Panc1 (cell line): ENCODE measurements around the gene CHRNA5. TPM values are rescaled to one million over a fixed set of nuclear protein-coding genes. Genes with fewer than 3 reads are reported as not detected.

Experiments
- ATAC-seq: fragments of 200-7000 bp; cut with Tn5 transposase; 2 replicates; pipeline ENCODE4 v1.9.1; 2020; ENCODE audit warnings: mild to moderate bottlenecking, moderate library complexity
- BruUV-seq: library from RNA; stranded (reverse); fragments of 400-500 nt; replicated peaks from 2 replicates; lab custom pipeline; 2021; lab: Mats Ljungman, UMichigan
- CTCF ChIA-PET: fragments of 300-600 bp; sonication (Branson Sonifier 250); formaldehyde crosslinking; loops from one replicate; lab custom pipeline; 2022; ENCODE audit warnings: antibody characterized with exemption; lab: Charles Lee
- POLR2A ChIA-PET: fragments of 300-600 bp; sonication (Branson Sonifier 250); formaldehyde crosslinking; loops from one replicate; lab custom pipeline; 2022; ENCODE audit warnings: antibody characterized with exemption; lab: Charles Lee
- DNase-seq: peaks from one replicate; pipeline ENCODE4 v3.0.0-alpha.2; 2010; ENCODE audit warnings: low read depth, low spot score
- H3K27ac ChIP-seq: 2 replicates; pipeline ENCODE4 v1.5.1; 2011; ENCODE audit warnings: mild to moderate bottlenecking, low read length, inconsistent platforms
- H3K27me3 ChIP-seq: fragments of 200-500 bp; sonication (Bioruptor generic); 2 replicates; pipeline ENCODE4 v1.6.0; 2014; ENCODE audit warnings: low read length, inconsistent platforms; ENCODE audit not compliant: control insufficient read depth, insufficient read depth
- H3K36me3 ChIP-seq: fragments of 200-500 bp; sonication (Bioruptor generic); 2 replicates; pipeline ENCODE4 v1.5.1; 2014; ENCODE audit warnings: inconsistent platforms, mild to moderate bottlenecking, low read length, moderate library complexity; ENCODE audit not compliant: control insufficient read depth, insufficient read depth
- H3K4me1 ChIP-seq: 2 replicates; pipeline ENCODE4 v1.5.1; 2011; ENCODE audit warnings: inconsistent platforms, mild to moderate bottlenecking, low read length, moderate library complexity; ENCODE audit not compliant: control insufficient read depth, insufficient read depth
- H3K4me3 ChIP-seq, 2 experiments: 2 replicates each; pipeline ENCODE4 v1.5.1; 2011 to 2012; ENCODE audit warnings: low read depth in 2 of 2, low read length in 2 of 2, mild to moderate bottlenecking in 2 of 2, inconsistent platforms in 1 of 2, moderate library complexity in 1 of 2
- H3K9me3 ChIP-seq: fragments of 200-500 bp; sonication (Bioruptor generic); 2 replicates; pipeline ENCODE4 v1.5.1; 2014; ENCODE audit warnings: low read depth, mild to moderate bottlenecking, inconsistent platforms, low read length, moderate library complexity; ENCODE audit not compliant: control insufficient read depth, insufficient read depth
- POLR2AphosphoS5 ChIP-seq: IDR thresholded peaks from 2 replicates; pipeline ENCODE4 v1.6.1; 2012; ENCODE audit warnings: mild to moderate bottlenecking, low read depth, low read length, moderate library complexity
- SIN3A ChIP-seq: IDR thresholded peaks from 2 replicates; pipeline ENCODE4 v1.6.1; 2012; ENCODE audit warnings: low read depth, mild to moderate bottlenecking, low read length, moderate library complexity, borderline replicate concordance; ENCODE audit not compliant: insufficient read depth
- TCF7L2 ChIP-seq: IDR thresholded peaks from 2 replicates; pipeline ENCODE4 v1.6.1; 2011; ENCODE audit warnings: mild to moderate bottlenecking, low read depth, low read length, inconsistent platforms
- in situ Hi-C: cut with HindIII; loops from 2 replicates; pipeline ENCODE4 v1.10.0; 2016; ENCODE audit warnings: low sequenced_read_pairs, low pct_unique_long_range_greater_than_20kb
- intact Hi-C: fragments of 100-400 bp; cut with micrococcal nuclease; formaldehyde crosslinking; loops from one replicate; pipeline ENCODE4 v1.10.0; 2022; ENCODE audit not compliant: unreplicated experiment
- total RNA-seq: library from RNA; stranded (reverse); gene quantifications from one replicate; pipeline ENCODE4 v1.2.1, GENCODE V29; 2021; ENCODE audit not compliant: unreplicated experiment
- TF ChIP-seq, protein P1 (sequence below), 2 experiments: IDR thresholded peaks; 2 replicates each; pipeline ENCODE4 v1.6.1; 2011 to 2012; ENCODE audit warnings: low read depth in 2 of 2, control low read depth in 1 of 2, low read length in 1 of 2, mild to moderate bottlenecking in 1 of 2, moderate library complexity in 1 of 2; ENCODE audit not compliant: insufficient read depth in 1 of 2
- TF ChIP-seq, protein P2 (sequence below): fragments of 450-650 bp; IDR thresholded peaks from 2 replicates; pipeline ENCODE4 v1.5.1; 2017; ENCODE audit warnings: mild to moderate bottlenecking

CHRNA5 gene
- total RNA-seq, 1 experiment from 2014 or later = 52.4 TPM

DNA sequence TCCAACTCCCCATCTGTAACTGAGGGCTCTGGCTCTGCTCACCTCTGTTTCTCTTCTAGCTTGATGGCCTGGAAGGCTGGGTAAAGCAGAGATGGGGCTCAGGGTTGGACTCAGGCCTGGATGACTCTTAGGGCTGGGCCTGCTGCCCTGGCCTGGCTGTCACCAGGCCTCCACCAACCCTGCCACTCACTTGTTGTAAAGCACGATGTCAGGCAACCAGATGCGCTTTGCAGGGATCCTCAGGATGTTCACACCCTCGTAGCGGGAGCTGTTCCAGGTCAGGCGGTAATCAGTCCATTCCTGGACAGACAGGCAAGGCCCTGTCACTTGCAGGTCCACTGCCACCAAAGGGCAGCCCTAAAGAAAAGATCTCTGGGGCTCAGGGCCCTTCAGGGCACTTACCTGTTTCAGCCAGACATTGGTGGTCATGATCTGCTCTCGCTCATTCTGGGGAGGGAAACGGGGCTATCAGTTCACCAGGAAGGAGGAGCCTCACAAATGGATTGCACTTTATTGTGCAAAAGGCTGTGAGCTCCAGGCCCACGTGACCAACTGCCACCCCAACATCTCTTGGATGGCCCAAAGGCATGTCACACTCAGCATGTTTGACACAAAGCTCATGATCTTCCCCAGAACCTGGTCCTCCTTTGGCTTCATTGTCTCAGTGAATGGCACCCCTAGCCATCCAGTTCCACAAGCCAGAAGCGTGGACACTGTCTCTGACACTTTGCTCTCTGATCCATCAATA is 65.7 kb downstream of the CHRNA5 start:
- in situ Hi-C loops = no loop called here
- POLR2A ChIA-PET = interaction anchor here (0.6 kb wide), 1 partner anchor 193 kb away, joined by 5 read pairs; no protein-coding TSS in a partner anchor

DNA sequence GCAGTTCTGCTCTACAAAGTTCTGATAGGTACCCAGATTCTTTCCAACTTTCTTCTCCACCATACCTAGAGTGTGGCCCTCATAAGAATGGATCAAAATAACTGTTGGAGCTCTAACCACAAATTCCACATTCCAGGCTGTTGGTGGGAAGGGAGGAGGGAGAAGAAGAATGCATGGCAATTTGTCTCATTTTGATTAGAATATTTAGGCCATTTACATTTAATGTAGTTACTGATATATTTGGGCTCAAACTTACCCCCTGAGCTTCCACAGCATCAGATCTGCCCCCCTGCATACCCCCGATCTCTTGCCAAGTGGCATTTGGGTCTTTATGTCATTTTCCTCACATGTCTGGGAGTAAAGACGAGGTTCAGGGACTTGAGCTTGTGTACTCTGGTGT is 68.0 kb downstream of the CHRNA5 start:
- H3K4me1 ChIP-seq = no peaks in the 10 kb centered on the region
- no peaks in the 10 kb centered on the region for H3K27me3 ChIP-seq
- in situ Hi-C loops (no loop called here), intact Hi-C loops (no loop called here)
- no peak overlapping the region for H3K27ac ChIP-seq
- POLR2A ChIA-PET = no interaction called here
- BruUV-seq = no TSS peak
- DNase-seq = no peak
- TF ChIP-seq, protein P1, sequence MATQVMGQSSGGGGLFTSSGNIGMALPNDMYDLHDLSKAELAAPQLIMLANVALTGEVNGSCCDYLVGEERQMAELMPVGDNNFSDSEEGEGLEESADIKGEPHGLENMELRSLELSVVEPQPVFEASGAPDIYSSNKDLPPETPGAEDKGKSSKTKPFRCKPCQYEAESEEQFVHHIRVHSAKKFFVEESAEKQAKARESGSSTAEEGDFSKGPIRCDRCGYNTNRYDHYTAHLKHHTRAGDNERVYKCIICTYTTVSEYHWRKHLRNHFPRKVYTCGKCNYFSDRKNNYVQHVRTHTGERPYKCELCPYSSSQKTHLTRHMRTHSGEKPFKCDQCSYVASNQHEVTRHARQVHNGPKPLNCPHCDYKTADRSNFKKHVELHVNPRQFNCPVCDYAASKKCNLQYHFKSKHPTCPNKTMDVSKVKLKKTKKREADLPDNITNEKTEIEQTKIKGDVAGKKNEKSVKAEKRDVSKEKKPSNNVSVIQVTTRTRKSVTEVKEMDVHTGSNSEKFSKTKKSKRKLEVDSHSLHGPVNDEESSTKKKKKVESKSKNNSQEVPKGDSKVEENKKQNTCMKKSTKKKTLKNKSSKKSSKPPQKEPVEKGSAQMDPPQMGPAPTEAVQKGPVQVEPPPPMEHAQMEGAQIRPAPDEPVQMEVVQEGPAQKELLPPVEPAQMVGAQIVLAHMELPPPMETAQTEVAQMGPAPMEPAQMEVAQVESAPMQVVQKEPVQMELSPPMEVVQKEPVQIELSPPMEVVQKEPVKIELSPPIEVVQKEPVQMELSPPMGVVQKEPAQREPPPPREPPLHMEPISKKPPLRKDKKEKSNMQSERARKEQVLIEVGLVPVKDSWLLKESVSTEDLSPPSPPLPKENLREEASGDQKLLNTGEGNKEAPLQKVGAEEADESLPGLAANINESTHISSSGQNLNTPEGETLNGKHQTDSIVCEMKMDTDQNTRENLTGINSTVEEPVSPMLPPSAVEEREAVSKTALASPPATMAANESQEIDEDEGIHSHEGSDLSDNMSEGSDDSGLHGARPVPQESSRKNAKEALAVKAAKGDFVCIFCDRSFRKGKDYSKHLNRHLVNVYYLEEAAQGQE (IDR thresholded peaks at IDR 0.05; ENCODE audit: insufficient read depth in 1 of 2, low read depth in 2 of 2, low read length in 1 of 2) = no peak
- TF ChIP-seq TCF7L2 (no peak), SIN3A (no peak), POLR2AphosphoS5 (no peak)
- TF ChIP-seq, protein P2, sequence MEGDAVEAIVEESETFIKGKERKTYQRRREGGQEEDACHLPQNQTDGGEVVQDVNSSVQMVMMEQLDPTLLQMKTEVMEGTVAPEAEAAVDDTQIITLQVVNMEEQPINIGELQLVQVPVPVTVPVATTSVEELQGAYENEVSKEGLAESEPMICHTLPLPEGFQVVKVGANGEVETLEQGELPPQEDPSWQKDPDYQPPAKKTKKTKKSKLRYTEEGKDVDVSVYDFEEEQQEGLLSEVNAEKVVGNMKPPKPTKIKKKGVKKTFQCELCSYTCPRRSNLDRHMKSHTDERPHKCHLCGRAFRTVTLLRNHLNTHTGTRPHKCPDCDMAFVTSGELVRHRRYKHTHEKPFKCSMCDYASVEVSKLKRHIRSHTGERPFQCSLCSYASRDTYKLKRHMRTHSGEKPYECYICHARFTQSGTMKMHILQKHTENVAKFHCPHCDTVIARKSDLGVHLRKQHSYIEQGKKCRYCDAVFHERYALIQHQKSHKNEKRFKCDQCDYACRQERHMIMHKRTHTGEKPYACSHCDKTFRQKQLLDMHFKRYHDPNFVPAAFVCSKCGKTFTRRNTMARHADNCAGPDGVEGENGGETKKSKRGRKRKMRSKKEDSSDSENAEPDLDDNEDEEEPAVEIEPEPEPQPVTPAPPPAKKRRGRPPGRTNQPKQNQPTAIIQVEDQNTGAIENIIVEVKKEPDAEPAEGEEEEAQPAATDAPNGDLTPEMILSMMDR = no peak
- CTCF ChIA-PET = no interaction called here
- no peaks in the 10 kb centered on the region; the same call in 1 of the 2 replicates for H3K9me3 ChIP-seq
- no peaks in the 10 kb centered on the region for H3K36me3 ChIP-seq
- ATAC-seq = no peak
- no peak overlapping the region for H3K4me3 ChIP-seq

More for the DNA sequence above, 65.7 kb downstream of the CHRNA5 start:
- Histone ChIP-seq H3K4me3 (no peak overlapping the region), H3K27me3 (0 out of 2 replicates have a peak, but pooled peaks cover 2% of the 10 kb centered on the region), H3K4me1 (no peaks in the 10 kb centered on the region), H3K36me3 (no peaks in the 10 kb centered on the region), H3K9me3 (no peaks in the 10 kb centered on the region; the same call in 1 of the 2 replicates), H3K27ac (no peak overlapping the region)
- intact Hi-C loops = no loop called here
- no peak for ATAC-seq
- CTCF ChIA-PET = no interaction called here
- DNase-seq = no peak
- TF ChIP-seq, protein P2 = no peak
- TF ChIP-seq POLR2AphosphoS5 (no peak), TCF7L2 (no peak), SIN3A (no peak)
- TF ChIP-seq, protein P1 (IDR thresholded peaks at IDR 0.05; ENCODE audit: insufficient read depth in 1 of 2, low read depth in 2 of 2, low read length in 1 of 2) = no peak
- no TSS peak for BruUV-seq
